GM23248 (cell line): ENCODE data around the gene SH3TC2.

Source experiments
- EZH2 ChIP-seq: fragments of 200-600 bp; sonication (generic); IDR thresholded peaks from 2 replicates; pipeline ENCODE4 v1.6.1; 2018; ENCODE audit warnings: antibody characterized with exemption, mild to moderate bottlenecking; ENCODE audit not compliant: insufficient read depth, poor library complexity, severe bottlenecking
- EZH2phosphoT487 ChIP-seq: fragments of 200-600 bp; sonication (generic); IDR thresholded peaks from 2 replicates; pipeline ENCODE4 v1.6.1; 2018; ENCODE audit warnings: antibody characterized with exemption, moderate library complexity, mild to moderate bottlenecking, low read depth; ENCODE audit not compliant: insufficient read depth

DNA sequence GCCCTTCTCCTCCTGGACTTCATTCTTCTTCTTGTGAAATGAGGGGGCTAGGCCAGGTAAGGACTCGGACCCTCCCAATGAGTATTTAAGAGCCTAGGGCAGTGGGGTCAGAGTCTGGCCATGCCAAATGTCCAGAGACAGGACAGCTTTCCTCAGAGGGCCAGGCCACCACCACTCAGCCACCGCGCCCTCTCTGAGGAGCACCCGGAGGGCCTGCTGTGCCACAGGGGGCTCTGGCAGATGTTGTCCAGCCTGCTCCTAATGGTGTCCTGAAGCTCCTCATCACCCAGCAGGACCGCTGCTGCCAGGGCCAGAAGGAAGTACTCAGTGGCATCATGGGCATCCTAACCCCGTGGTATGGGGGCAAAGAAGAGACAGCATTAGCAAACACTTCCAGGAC is 58.3 kb downstream of the SH3TC2 start:
- no peak for TF ChIP-seq EZH2
- TF ChIP-seq EZH2phosphoT487 = no peak
